H9 (cell line): ENCODE measurements around the gene ZNF385B. TPM values are rescaled to one million over a fixed set of nuclear protein-coding genes. Genes with fewer than 3 reads are reported as not detected.
A peak's percentile ranks its signal among the peaks of the same experiment; 100 is the strongest.

Source experiments
- DNase-seq: peaks from one replicate; pipeline ENCODE4 v3.0.0-alpha.2; 2017
- H2AFZ ChIP-seq: one replicate; pipeline ENCODE4 v1.6.1; 2013; ENCODE audit warnings: mild to moderate bottlenecking, low read length, control low read depth, moderate library complexity
- H2AK5ac ChIP-seq: 2 replicates; pipeline ENCODE4 v1.6.1; 2013; ENCODE audit warnings: low read length, control low read depth, mixed read lengths; ENCODE audit not compliant: insufficient read length
- H2BK120ac ChIP-seq: one replicate; pipeline ENCODE4 v1.6.1; 2013; ENCODE audit warnings: low read depth, mild to moderate bottlenecking, low read length, control low read depth, inconsistent platforms; ENCODE audit not compliant: poor library complexity, severe bottlenecking
- H2BK12ac ChIP-seq: 2 replicates; pipeline ENCODE4 v1.6.1; 2013; ENCODE audit warnings: low read length, control low read depth, mixed read lengths, low read depth; ENCODE audit not compliant: insufficient read length
- H2BK15ac ChIP-seq: 2 replicates; pipeline ENCODE4 v1.6.1; 2013; ENCODE audit warnings: low read depth, low read length, control low read depth
- H2BK20ac ChIP-seq: one replicate; pipeline ENCODE4 v1.6.1; 2013; ENCODE audit warnings: low read depth, mild to moderate bottlenecking, low read length, control low read depth, inconsistent platforms; ENCODE audit not compliant: poor library complexity, severe bottlenecking
- H2BK5ac ChIP-seq: 2 replicates; pipeline ENCODE4 v1.6.1; 2013; ENCODE audit warnings: low read length, control low read depth, mixed read lengths; ENCODE audit not compliant: insufficient read length
- H3K14ac ChIP-seq: 2 replicates; pipeline ENCODE4 v1.6.1; 2013; ENCODE audit warnings: low read length, control low read depth; ENCODE audit not compliant: insufficient read depth
- H3K18ac ChIP-seq: 2 replicates; pipeline ENCODE4 v1.6.1; 2013; ENCODE audit warnings: low read depth, mild to moderate bottlenecking, mixed read lengths, low read length, control low read depth; ENCODE audit not compliant: insufficient read length
- H3K23ac ChIP-seq: 2 replicates; pipeline ENCODE4 v1.6.1; 2013; ENCODE audit warnings: low read length, control low read depth, mixed read lengths, low read depth; ENCODE audit not compliant: insufficient read length
- H3K23me2 ChIP-seq: 2 replicates; pipeline ENCODE4 v1.6.1; 2013; ENCODE audit warnings: low read depth, mild to moderate bottlenecking, mixed read lengths, low read length, control low read depth; ENCODE audit not compliant: insufficient read length, poor library complexity, severe bottlenecking
- H3K27ac ChIP-seq: 2 replicates; pipeline ENCODE4 v1.5.1; 2013; ENCODE audit warnings: low read length, control low read depth, mixed read lengths, low read depth; ENCODE audit not compliant: insufficient read length
- H3K27me3 ChIP-seq: 2 replicates; pipeline ENCODE4 v1.6.1; 2013; ENCODE audit warnings: low read length, control low read depth, inconsistent platforms; ENCODE audit not compliant: insufficient read depth
- H3K4ac ChIP-seq: 2 replicates; pipeline ENCODE4 v1.6.1; 2013; ENCODE audit warnings: low read depth, mild to moderate bottlenecking, control low read depth, inconsistent platforms, low read length, moderate library complexity
- H3K4me1 ChIP-seq: 2 replicates; pipeline ENCODE4 v1.6.1; 2013; ENCODE audit warnings: low read length, control low read depth, inconsistent platforms; ENCODE audit not compliant: insufficient read depth
- H3K4me2 ChIP-seq: 2 replicates; pipeline ENCODE4 v1.6.1; 2013; ENCODE audit warnings: low read length, control low read depth, mixed read lengths; ENCODE audit not compliant: insufficient read length, insufficient read depth
- H3K56ac ChIP-seq: 2 replicates; pipeline ENCODE4 v1.6.1; 2013; ENCODE audit warnings: low read depth, mild to moderate bottlenecking, mixed read lengths, low read length, control low read depth; ENCODE audit not compliant: insufficient read length
- H3K79me1 ChIP-seq: 2 replicates; pipeline ENCODE4 v1.6.1; 2013; ENCODE audit warnings: low read depth, mild to moderate bottlenecking, moderate library complexity, low read length, control low read depth, inconsistent platforms; ENCODE audit not compliant: insufficient read depth, poor library complexity, severe bottlenecking
- H3K79me2 ChIP-seq: 2 replicates; pipeline ENCODE4 v1.6.1; 2013; ENCODE audit warnings: low read length, control low read depth, inconsistent platforms; ENCODE audit not compliant: insufficient read depth
- H3K9ac ChIP-seq: 2 replicates; pipeline ENCODE4 v1.6.1; 2013; ENCODE audit warnings: low read length, control low read depth, mixed read lengths; ENCODE audit not compliant: insufficient read length; ENCODE audit errors: extremely low read depth
- H3K9me3 ChIP-seq: one replicate; pipeline ENCODE4 v1.6.1; 2013; ENCODE audit warnings: low read depth, low read length, inconsistent platforms; ENCODE audit not compliant: control insufficient read depth
- H3T11ph ChIP-seq: one replicate; pipeline ENCODE4 v1.6.1; 2013; ENCODE audit warnings: mild to moderate bottlenecking, low read length, control low read depth, inconsistent platforms
- H4K20me1 ChIP-seq: one replicate; pipeline ENCODE4 v1.6.1; 2013; ENCODE audit not compliant: control insufficient read depth, insufficient read length, insufficient read depth
- H4K5ac ChIP-seq: 2 replicates; pipeline ENCODE4 v1.6.1; 2013; ENCODE audit warnings: low read depth, mild to moderate bottlenecking, mixed read lengths, low read length, control low read depth; ENCODE audit not compliant: insufficient read length
- H4K8ac ChIP-seq: replicated peaks from 2 replicates; pipeline ENCODE4 v1.6.1; 2013; ENCODE audit warnings: low read length, control low read depth, mixed read lengths, low read depth; ENCODE audit not compliant: insufficient read length
- H4K91ac ChIP-seq: 2 replicates; pipeline ENCODE4 v1.6.1; 2013; ENCODE audit warnings: low read depth, mild to moderate bottlenecking, moderate library complexity, mixed read lengths, low read length, control low read depth; ENCODE audit not compliant: insufficient read length
- H3K27ac Mint-ChIP-seq, 3 experiments: 2 replicates in 2 of 3; 3 replicates in 1 of 3; pipeline ENCODE4 v1.8.0; 2020 to 2021; ENCODE audit warnings: mixed read lengths in 3 of 3, mild to moderate bottlenecking in 1 of 3, moderate library complexity in 1 of 3
- H3K27me3 Mint-ChIP-seq: 2 replicates; pipeline ENCODE4 v1.8.0; 2021; ENCODE audit warnings: low read depth, mild to moderate bottlenecking, moderate library complexity, mixed read lengths
- H3K36me3 Mint-ChIP-seq, 3 experiments: 2 replicates in 2 of 3; 3 replicates in 1 of 3; pipeline ENCODE4 v1.8.0; 2020 to 2021; ENCODE audit warnings: low read depth in 3 of 3, mixed read lengths in 3 of 3; ENCODE audit not compliant: insufficient read depth in 1 of 3
- H3K4me1 Mint-ChIP-seq, 2 experiments: 2 replicates each; pipeline ENCODE4 v1.8.0; 2020; ENCODE audit warnings: mixed read lengths in 2 of 2
- H3K4me3 Mint-ChIP-seq, 2 experiments: 2 replicates in 1 of 2; 3 replicates in 1 of 2; pipeline ENCODE4 v1.8.0; 2020 to 2021; ENCODE audit warnings: mild to moderate bottlenecking in 2 of 2, mixed read lengths in 2 of 2, moderate library complexity in 1 of 2
- H3K9me3 Mint-ChIP-seq, 2 experiments: 2 replicates in 1 of 2; 3 replicates in 1 of 2; pipeline ENCODE4 v1.8.0; 2020; ENCODE audit warnings: mild to moderate bottlenecking in 2 of 2, mixed read lengths in 2 of 2, moderate library complexity in 1 of 2
- WGBS: extraction: QIAGEN DNeasy Blood & Tissue Kit; methylation state at CpG from one replicate; pipeline ENCODE4 v1.1.7; 2013; ENCODE audit warnings: missing lambda C conversion rate, low lambda C conversion rate, mixed read lengths; ENCODE audit not compliant: insufficient read length; ENCODE audit errors: extremely low coverage; 5-methylcytosine and 5-hydroxymethylcytosine counted together
- total RNA-seq: library from RNA; stranded (reverse); gene quantifications from 2 replicates; pipeline ENCODE4 v1.2.1, GENCODE V29; 2021
- TF ChIP-seq, protein P1 (sequence below): fragments of 200-600 bp; sonication (generic); conservative IDR thresholded peaks from 3 replicates; pipeline ENCODE4 v1.8.0; 2021; ENCODE audit warnings: antibody characterized with exemption, mild to moderate bottlenecking

The ZNF385B gene
- total RNA-seq, 1 experiment from 2014 or later = 2.1 TPM

GRCh38 chr2:179646173-179646769, 215.1 kb downstream of the ZNF385B start:
- Mint-ChIP-seq H3K36me3 (no peaks in the 10 kb centered on the region), H3K4me3 (no peak overlapping the region), H3K27me3 (no peaks in the 10 kb centered on the region), H3K27ac (peak overlapping the region in 1 of 3 experiments; percentile 12; a peak in 2 of 7 replicates), H3K9me3 (no peaks in the 10 kb centered on the region), H3K4me1 (peaks cover 0 to 6% of the 10 kb centered on the region in 2 experiments; a peak in 2 of 4 replicates)
- Histone ChIP-seq H3K79me1 (no peaks in the 10 kb centered on the region), H3T11ph (no peak overlapping the region), H3K14ac (no peak overlapping the region), H2AFZ (no peak overlapping the region), H3K4ac (no peak overlapping the region), H4K5ac (no peak overlapping the region), H3K9ac (no peak overlapping the region), H3K23ac (no peak overlapping the region), H2BK20ac (no peak overlapping the region), H4K91ac (no peak overlapping the region), H3K27me3 (no peaks in the 10 kb centered on the region), H2BK120ac (no peak overlapping the region), H4K8ac (no peak overlapping the region), H3K79me2 (no peaks in the 10 kb centered on the region), H4K20me1 (no peaks in the 10 kb centered on the region), H2BK5ac (no peak overlapping the region), H3K18ac (no peak overlapping the region), H3K56ac (no peak overlapping the region), H3K23me2 (no peaks in the 10 kb centered on the region), H3K4me2 (no peak overlapping the region), H3K9me3 (no peaks in the 10 kb centered on the region), H2AK5ac (no peak overlapping the region), H2BK12ac (no peak overlapping the region), H3K27ac (no peak overlapping the region), H3K4me1 (no peaks in the 10 kb centered on the region), H2BK15ac (no peak overlapping the region)
- TF ChIP-seq, protein P1, sequence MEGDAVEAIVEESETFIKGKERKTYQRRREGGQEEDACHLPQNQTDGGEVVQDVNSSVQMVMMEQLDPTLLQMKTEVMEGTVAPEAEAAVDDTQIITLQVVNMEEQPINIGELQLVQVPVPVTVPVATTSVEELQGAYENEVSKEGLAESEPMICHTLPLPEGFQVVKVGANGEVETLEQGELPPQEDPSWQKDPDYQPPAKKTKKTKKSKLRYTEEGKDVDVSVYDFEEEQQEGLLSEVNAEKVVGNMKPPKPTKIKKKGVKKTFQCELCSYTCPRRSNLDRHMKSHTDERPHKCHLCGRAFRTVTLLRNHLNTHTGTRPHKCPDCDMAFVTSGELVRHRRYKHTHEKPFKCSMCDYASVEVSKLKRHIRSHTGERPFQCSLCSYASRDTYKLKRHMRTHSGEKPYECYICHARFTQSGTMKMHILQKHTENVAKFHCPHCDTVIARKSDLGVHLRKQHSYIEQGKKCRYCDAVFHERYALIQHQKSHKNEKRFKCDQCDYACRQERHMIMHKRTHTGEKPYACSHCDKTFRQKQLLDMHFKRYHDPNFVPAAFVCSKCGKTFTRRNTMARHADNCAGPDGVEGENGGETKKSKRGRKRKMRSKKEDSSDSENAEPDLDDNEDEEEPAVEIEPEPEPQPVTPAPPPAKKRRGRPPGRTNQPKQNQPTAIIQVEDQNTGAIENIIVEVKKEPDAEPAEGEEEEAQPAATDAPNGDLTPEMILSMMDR = no peak
- whole genome bisulfite sequencing = no CpG with 5 or more reads among the region's 9 CpGs
- no peak for DNase-seq
